HG03520 (cell line): Measurements from ENCODE around the gene SLC4A4.
"Not testable (repeated sequence)": the region's sequence is repeated elsewhere in the genome, so short reads cannot be mapped to it uniquely, and the experiment has no call there.

Experiments used
- ATAC-seq: cut with Tn5 transposase; IDR thresholded peaks from one replicate; pipeline ENCODE4 v1.9.1; 2021; ENCODE audit warnings: mild to moderate bottlenecking, moderate library complexity; ENCODE audit not compliant: unreplicated experiment

Gene SLC4A4

DNA sequence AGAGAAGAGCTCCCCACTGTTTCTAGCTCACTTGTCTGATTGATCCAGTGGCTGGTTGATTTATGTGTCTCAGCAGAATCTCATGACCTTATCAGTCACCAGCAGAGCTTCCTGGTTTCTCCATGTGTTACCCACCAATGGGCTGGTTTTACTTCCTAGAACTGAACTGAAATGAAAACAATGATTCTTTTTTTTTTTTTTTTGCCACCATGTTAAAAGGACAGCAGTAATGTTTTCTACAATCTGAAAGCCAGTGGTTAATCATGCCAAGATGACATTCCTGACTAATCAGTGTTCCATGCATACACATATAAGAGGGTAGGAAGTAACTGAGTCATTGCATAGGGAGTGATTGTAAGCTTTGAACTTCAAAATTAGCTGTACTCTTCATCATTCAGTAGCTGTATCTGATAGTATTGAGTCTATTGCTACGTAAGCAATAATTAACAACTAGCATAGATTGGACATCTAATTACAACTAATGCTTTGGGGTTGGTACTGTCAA, 67.7 kb downstream of the SLC4A4 start:
- ATAC-seq, result no peak

DNA sequence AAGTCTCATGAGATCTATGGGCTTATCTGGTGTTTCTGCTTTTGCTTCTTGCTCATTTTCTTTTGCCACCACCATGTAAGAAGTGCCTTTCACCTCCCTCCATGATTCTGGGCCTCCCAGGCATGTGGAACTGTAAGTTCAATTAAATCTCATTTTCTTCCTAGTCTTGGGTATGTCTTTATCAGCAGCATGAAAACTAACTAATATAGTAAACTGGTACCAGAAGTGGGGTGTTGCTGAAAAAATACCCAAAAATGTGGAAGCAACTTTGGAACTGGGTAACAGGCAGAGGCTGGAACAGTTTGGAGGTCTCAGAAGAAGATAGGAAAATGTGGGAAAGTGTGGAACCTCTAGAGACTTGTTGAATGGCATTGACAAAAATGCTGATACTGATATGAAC, 70.1 kb downstream of the SLC4A4 start:
- not testable (repeated sequence) for ATAC-seq

DNA sequence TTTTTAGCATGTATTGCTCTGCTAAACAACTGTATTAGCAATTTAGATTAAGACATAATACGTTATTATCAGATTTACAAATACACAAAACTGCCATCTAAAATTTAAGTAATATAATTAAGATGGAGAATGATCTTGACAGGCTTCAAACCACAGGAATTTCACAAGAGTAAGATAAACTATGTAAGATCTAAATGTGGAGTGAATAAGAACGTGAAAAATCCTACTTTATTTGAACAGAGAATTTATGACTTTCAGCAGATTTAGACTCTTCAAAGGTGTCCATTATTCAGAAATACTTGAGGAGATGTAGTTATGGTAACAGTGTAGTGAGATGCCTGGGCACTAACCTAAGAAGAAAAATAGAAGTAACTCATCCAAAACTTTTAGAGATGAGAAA, 73.2 kb downstream of the SLC4A4 start:
- ATAC-seq, result no peak

DNA sequence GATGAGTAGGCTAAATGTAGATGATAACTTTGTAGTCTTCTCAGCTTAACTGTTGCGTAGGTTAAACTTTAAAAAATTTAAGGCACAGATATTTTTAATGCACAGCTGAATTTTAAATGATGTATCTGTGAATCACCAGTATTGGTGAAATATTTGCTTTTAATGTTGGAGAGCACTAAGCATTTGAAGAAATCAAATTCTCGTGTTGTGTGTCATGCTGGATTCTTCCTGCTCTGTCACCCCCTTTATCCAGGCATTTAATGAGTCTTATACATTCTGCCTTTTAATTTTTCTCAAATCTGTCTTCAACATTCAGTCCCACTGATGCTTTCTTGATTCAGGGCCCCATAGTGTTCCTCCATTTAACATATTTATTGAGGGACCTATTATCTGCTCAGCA, 76.7 kb downstream of the SLC4A4 start:
- no peak for ATAC-seq

DNA sequence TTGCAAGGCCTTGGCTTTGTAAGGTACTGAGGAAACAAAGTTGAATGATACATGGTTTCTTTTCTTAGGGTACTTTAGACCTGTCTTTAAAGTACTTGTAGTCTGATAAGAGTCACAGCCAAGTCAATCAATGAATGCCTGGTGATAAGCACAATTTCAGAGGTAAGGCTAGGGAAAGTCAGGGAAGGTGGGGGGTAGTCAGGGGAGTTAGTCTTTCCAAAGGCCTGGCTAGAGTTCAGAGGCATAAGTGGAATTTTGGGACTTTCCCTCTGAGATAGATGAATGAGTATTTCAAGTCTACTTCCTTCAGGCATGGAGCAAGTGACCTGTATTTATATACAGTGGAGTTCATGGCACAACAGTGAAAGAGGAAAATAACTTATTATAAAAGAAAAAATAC, 78.3 kb downstream of the SLC4A4 start:
- ATAC-seq, result no peak

DNA sequence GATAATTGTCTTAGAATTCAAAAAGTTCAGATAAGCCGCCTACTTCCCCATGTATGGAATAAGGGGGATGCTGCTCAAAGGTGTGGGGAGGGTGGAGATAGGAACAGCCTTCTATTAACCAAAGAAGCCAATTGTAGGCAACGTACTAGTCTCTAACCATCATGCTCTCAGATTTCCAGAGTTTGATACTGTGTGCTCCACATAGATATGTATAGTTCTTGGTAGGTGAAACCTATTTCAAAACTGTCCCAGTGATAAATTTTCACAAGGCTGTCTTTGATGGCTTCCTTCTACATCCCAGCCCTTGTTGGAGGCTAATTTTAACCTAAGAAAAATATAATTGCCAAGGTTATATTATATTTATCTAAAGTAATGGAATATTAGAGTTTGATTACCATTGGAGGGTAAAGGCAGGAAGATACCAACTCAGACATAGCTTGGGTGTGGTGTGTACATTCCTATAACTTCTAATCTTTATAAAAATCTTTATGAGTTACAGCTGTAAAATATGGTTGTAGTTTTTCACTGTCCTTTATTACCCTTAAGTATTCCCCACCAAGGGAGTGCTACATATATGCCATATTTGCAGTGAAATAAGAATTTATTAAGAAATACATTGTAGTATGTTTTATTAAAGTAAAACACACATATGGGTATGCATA, 87.7 kb downstream of the SLC4A4 start:
- ATAC-seq, result no peak

DNA sequence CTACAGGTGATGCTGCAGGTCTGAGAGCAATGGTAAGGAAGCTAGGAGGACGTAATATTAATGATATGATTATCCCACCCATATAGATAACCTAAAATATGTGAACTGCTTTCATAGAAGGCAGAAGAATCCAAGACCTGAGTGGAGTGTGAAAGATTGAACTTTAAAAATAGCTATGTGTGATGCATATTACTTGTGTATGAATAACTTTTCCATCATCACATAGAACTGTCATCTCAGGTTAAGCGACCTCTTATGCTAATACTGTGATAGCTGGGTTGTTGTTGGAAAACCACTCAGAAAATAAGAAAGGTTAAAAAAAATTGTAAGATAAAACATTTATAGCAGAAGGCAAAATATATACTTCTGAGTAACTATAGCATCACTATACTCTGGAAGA, 90.3 kb downstream of the SLC4A4 start:
- ATAC-seq, result no peak

DNA sequence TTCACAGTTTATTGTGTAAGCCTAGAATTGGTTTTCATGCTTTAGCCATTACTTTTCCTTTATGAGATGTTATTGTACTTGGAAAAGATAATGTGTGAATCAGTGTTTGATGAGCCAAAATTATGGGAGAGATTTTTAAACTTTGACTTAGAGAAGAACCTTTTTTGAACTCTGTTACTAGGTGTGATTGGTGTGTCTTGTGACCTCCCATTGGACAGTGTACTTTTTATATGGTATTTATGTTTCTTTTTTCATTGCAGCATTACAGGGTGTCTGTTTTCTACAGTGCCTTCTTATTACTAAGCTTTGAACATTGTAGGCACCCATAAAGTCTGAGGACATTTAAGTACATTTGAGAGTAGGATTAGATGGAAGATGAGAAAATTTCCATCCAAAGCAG, 91.1 kb downstream of the SLC4A4 start:
- ATAC-seq, result no peak

DNA sequence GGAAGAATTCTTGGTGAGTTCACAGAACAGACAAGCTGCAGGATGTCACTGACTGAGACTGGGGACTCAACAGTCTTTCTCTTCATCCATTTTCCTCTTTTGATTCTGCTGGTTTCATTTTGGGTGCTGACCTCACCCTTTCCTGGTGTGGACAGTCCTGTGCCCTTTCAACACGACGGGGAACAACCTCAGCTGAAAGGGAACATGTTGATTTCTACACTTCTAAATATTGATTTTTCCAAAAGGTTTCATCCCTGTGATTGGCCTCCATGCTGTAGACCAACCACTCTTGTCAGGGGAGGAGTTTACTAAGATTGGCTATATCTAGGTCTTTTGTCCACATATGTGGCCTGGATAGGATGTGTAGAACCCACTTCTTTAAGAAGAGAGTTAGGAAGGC, 91.8 kb downstream of the SLC4A4 start:
- no peak for ATAC-seq

DNA sequence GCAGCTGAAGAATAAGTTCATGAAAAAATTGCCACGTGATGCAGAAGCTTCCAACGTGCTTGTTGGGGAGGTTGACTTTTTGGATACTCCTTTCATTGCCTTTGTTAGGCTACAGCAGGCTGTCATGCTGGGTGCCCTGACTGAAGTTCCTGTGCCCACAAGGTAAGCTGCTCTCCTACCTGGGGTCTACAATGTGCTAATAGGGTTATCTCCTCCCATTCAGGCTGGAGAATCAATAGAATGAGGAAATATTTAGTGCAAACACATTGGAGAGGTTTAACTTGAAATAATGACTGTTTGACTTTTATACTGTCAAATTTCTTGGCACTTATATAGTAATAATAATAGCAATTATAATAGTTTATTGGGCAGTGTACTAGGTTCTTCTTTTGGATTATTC, 101.8 kb downstream of the SLC4A4 start:
- no peak for ATAC-seq

DNA sequence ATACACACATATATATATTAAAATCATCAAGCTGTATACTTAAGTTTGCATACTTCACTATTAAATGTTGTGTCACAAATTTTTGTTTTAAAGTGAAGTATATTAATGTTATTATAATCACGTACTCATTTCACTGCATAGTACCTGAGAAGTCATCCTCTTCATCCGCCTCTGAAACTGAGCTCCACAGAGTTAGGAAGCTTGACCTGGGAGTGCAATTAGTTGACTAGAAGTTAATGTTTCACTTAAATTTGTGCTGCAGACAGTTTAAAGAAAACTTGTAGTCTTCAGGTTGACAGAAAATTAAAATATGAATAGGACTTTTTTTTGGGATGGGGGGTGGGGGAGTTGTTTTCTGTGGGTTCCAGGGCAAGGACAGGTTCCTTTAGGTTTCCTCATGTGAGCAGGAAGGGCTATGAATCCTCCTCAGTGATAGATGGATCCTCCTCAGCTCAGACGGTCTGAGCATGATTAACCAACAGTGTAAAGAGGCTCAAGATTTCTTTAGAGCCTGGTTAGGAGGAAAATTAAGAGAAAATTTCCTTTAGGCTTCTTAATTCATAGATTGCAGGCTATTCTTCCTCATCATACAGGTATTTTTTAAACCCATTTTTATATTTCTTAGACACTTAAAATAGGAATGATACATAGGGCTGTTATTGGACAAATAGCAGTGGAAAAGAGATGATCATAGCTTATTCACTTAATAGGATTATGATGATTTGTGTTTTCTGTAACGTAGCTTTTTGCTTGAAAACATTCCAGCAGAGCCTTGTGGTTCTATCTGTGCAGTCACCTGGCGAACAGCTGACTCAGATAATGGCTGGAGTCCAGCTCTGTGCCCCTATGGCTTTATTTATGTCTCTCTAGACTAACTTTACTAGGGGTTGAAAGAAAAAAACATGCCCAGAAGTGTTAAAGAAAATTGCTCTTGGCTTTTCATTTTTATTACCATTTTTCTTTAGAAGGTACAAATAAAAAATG, 102.7 kb downstream of the SLC4A4 start:
- no peak for ATAC-seq

DNA sequence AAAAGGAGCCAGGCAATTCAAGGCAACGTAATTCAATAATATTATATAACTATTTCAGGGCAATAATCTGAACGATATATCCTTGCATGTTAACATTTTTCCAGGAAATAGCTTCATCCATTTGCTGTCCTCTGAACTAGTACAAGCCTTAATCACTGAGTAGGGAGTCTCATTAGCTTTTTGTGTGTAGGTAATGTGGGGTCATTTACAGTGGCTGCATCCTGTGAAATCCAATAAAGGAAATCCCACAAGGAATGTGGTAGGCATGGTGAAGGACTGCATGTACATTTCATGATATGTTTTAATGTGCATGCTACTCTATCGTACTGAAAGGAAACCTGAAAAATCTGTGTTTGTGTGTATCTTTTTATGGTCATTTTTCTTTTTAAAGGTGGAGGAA, 103.5 kb downstream of the SLC4A4 start:
- ATAC-seq, result no peak

DNA sequence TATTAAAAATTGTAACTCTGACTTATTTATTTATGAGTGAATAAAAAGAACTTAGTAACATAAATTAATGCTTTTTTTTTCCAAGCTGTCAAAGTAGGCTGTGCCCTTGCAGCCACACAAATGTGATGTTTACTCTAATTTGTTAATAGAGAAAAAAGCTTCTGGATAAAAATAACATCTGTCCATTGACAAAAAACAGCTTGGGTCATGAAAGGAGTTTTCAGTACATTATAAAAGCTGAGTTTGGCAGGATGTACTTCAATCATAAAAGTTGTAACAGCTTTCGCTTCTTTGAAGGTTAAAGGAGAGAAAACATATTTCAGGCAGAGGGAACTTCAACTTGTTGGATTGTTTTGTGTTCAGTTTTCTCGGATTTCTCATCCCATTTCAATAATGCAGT, 105.6 kb downstream of the SLC4A4 start:
- ATAC-seq, result no peak

DNA sequence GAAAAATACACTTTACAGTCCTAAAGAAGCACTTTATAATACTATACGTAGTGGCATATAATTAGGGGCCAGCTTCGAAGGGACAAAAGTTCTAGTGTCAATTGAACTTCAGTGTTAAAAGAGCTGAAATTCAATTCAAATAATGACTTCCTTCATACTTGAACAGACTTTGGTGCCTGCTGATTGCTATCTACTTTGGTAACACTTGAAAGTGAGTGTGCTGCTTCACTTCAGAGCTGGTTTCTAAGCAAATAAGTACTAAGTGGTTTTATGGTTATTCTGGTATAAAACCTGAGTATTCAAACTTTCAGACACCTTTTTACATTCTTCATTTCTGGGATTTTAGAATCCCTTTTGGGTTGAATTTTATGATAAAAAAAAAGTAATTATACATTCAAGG, 107.0 kb downstream of the SLC4A4 start:
- ATAC-seq, result no peak

DNA sequence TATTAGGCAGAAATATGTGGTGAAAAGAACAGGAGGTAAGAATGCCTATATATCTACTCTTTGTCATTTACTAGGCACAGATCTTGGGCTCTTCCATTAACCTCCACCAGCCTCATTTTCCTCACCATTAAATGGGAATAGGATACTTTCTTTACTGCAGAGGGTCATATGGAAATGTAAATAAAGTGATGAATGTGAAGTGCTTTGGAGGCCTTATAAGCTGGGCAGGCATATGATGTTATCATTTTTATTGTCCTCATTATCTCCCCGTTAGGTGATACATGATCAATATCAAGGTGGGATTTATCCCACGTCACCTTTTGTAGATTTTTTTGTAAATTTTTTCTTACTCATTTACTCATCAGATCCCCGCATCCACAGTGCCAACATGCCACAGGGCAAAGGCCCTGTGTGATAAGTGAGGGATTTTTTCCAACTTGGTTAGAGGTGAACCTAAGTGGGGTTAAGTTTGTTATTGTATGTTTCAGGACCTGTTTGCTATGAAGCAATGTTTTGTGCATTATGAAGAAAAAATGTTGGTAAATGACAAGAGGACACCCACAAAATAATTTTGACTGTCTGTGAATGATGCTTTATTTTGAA, 107.8 kb downstream of the SLC4A4 start:
- ATAC-seq, result no peak

DNA sequence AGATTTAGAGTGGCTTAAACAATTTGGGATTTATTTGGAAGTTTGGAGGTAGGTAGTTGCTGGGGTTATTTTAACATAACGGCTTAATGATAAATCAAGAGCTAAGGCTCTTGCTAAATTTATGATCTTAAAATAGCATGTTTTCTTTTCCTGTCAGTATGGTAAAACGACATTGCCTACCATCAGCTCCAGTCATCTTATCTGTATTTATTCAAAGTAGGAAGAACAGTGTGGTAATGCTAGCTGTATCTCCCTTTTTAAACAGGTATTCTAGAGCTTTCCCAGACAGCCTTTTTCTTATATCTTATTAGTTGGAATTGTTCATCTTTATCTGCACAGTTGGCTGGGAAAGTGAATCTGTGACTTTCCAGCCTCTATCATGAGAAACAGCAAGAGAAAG, 110.2 kb downstream of the SLC4A4 start:
- ATAC-seq, result no peak

DNA sequence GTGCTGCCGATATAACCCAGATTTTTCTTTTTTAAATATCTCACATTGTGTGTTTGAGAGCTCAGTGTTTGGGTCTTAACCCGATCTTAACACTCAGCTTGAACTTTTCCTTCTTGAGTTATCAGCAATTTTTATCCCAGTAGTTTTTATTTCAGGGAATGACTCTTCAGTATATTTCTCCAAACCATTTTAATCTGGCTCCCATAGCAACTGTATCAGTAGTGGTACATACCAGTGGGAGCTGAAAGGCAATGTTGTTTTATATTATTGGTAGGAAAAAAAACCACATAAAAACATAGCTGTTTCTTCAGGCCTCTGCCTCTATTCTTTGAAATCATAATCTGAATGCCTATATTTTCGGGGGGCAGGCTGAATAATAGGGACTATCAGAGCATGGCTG, 111.1 kb downstream of the SLC4A4 start:
- no peak for ATAC-seq

DNA sequence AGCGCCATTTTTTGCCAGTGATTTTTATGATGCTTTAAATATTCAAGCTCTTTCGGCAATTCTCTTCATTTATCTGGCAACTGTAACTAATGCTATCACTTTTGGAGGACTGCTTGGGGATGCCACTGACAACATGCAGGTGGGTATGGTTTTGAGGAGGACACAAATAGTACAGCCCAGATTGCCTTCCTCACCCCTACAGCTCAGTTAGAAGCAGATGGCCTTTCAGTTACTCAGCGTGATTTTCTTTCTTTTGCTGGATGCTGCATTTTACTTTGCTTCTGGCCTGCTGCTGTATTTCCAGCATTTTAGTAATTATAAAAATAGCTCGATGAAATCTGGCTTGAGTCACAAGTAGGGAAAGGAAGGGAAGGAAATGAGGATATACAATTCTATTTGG, 114.7 kb downstream of the SLC4A4 start:
- no peak for ATAC-seq

DNA sequence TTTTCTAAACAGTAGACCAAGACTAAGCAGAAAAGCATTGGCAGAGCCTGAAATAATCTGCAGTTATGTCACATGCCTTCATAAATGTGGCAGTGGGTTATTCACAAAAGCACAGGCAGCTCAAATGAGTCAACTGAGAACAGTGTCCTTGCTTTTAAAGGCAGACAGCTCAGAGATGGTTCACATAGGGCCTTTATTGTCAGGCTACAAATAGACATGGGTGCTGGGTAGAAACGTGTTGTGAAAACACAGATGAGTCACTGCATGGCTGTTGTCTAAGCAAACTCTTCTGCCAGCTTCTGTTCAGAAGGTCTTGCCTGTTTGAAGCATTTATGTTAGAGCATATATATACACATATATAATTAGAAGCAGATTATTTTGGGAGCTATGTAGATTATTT, 118.0 kb downstream of the SLC4A4 start:
- ATAC-seq, result no peak

DNA sequence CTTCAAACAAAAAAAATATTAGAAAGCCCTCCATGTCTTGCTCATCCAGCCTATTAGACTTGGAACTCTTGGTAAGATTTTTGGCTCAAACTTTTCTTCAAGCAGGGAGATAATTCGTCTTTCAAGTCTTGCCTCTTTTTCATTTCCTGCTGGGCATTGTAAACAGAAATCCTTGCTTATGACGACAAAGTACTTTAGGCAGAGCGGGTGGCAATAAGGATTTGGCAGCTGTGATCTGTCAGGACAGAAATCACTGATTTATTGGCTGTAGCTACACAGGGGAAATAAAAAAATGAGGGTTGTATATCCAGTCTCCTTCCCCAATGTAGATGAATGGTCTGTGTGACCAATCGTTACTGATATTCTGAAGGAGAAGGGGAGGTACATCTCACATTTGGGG, 121.6 kb downstream of the SLC4A4 start:
- no peak for ATAC-seq

DNA sequence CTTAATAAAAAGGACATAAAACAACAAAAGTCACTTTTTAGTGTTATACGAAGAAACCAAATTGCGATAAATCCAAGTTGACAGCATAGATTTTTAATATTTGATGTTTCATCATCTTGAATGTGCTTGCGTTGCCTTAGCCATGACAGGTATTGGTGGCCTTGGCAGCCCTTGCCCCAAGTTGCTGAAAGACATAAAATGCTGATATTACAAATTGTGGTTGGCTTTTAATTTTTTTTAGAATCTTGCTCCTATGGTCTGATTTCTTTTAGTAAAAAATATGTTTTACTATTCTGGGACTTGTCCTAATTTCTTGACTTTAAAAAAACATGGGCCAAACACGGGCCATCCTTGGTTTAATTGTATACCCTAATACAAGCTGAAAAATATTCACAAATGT, 122.6 kb downstream of the SLC4A4 start:
- no peak for ATAC-seq

DNA sequence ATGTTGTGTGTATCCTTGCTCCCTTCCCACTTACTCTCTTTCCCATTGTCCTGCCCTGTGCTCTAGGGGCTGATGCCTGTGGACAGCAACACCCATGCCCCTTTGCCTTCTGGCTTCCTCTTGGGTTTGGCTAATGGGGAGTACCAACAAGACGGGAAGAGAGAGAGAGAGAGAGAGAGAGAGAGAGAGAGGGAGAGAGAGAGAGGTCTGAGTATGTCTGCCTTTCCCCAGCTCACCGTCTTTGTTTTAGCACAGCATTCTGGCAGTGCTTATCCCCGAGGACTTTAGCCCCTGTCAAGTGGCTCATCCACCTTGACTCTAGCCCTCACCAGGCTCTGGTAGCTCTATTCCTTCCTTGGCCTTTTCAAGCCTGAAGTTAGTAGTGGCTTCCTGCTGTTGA, 128.0 kb downstream of the SLC4A4 start:
- no peak for ATAC-seq
